Measurements from ENCODE around the gene SHMT2. TPM values are rescaled to one million over a fixed set of nuclear protein-coding genes. Genes with fewer than 3 reads are reported as not detected.

Gene SHMT2
- total RNA-seq, 1 experiment from 2014 or later: 210 TPM

GRCh38 chr12:57235017-57235727 is 5.7 kb downstream of the SHMT2 start:
- CTCF ChIA-PET: no interaction called here
- no peak for ATAC-seq
- Histone ChIP-seq H3K4me2 (ENCODE audit: low read length) (no peak overlapping the region), H4K20me1 (ENCODE audit: low read length) (peaks cover 2% of the 10 kb centered on the region; the same call in 1 of the 2 replicates), H3K36me3 (ENCODE audit: low read depth, low read length) (peaks cover 34% of the 10 kb centered on the region; the same call in 1 of the 2 replicates), H3K4me1 (ENCODE audit: insufficient read depth, low read length) (peaks cover 26% of the 10 kb centered on the region), H3K9me2 (replicated peaks; ENCODE audit: low read length) (no peaks in the 10 kb centered on the region), H3K27ac (ENCODE audit: low read length) (no peak overlapping the region), H3K9me3 (ENCODE audit: low read length) (no peaks in the 10 kb centered on the region), H2AFZ (ENCODE audit: low read length) (no peak overlapping the region), H3K79me2 (ENCODE audit: low read length) (peaks cover 31% of the 10 kb centered on the region), H3K27me3 (ENCODE audit: low read length) (no peaks in the 10 kb centered on the region), H3K4me3 (ENCODE audit: low read length) (no peak overlapping the region), H3F3A (ENCODE audit: low read length, unreplicated experiment) (no peaks in the 10 kb centered on the region), H3K9ac (ENCODE audit: low read length) (no peak overlapping the region)
- intact Hi-C loops (cut with micrococcal nuclease): no loop called here
- TF ChIP-seq EZH2phosphoT487 (IDR thresholded peaks at IDR 0.05; ENCODE audit: borderline replicate concordance, low read length) (no peak), CTCF (conservative IDR thresholded peaks at IDR 0.05; ENCODE audit: low read depth, low read length) (no peak), EZH2 (IDR thresholded peaks at IDR 0.05; ENCODE audit: low read length, unreplicated experiment) (no peak)
- DNase-seq: no peak
- no TSS peak for BruUV-seq (replicated peaks)
- POLR2A ChIA-PET (ENCODE audit: unreplicated experiment): no interaction called here

GRCh38 chr12:57235728-57236131 is 6.2 kb downstream of the SHMT2 start:
- H3K9ac ChIP-seq (ENCODE audit: low read length): no peak overlapping the region
- intact Hi-C loops (cut with micrococcal nuclease): no loop called here
- no peak overlapping the region for H3K27ac ChIP-seq (ENCODE audit: low read length)
- peaks cover 25% of the 10 kb centered on the region for H3K79me2 ChIP-seq (ENCODE audit: low read length)
- no peak overlapping the region for H3K4me3 ChIP-seq (ENCODE audit: low read length)
- H3K4me1 ChIP-seq (ENCODE audit: insufficient read depth, low read length): peaks cover 27% of the 10 kb centered on the region
- ATAC-seq (no peak), DNase-seq (no peak)
- ChIA-PET CTCF (no interaction called here), POLR2A (ENCODE audit: unreplicated experiment) (no interaction called here)
- peaks cover 34% of the 10 kb centered on the region; the same call in 1 of the 2 replicates for H3K36me3 ChIP-seq (ENCODE audit: low read depth, low read length)
- H4K20me1 ChIP-seq (ENCODE audit: low read length): peaks cover under 1% of the 10 kb centered on the region; the same call in 1 of the 2 replicates
- TF ChIP-seq EZH2 (IDR thresholded peaks at IDR 0.05; ENCODE audit: low read length, unreplicated experiment) (no peak), CTCF (conservative IDR thresholded peaks at IDR 0.05; ENCODE audit: low read depth, low read length) (no peak)
- H3K4me2 ChIP-seq (ENCODE audit: low read length): no peak overlapping the region
- BruUV-seq (replicated peaks): no TSS peak
- H3K27me3 ChIP-seq (ENCODE audit: low read length): no peaks in the 10 kb centered on the region
- H2AFZ ChIP-seq (ENCODE audit: low read length): no peak overlapping the region
- no peaks in the 10 kb centered on the region for H3K9me2 ChIP-seq (replicated peaks; ENCODE audit: low read length)
- no peaks in the 10 kb centered on the region for H3F3A ChIP-seq (ENCODE audit: low read length, unreplicated experiment)
- H3K9me3 ChIP-seq (ENCODE audit: low read length): no peaks in the 10 kb centered on the region

GRCh38 chr12:57236201-57236924 is 6.9 kb downstream of the SHMT2 start:
- H3K9me2 ChIP-seq (replicated peaks; ENCODE audit: low read length): no peaks in the 10 kb centered on the region
- H3F3A ChIP-seq (ENCODE audit: low read length, unreplicated experiment): no peaks in the 10 kb centered on the region
- no peak overlapping the region for H3K4me3 ChIP-seq (ENCODE audit: low read length)
- DNase-seq (no peak), ATAC-seq (no peak)
- peaks cover 30% of the 10 kb centered on the region; the same call in 1 of the 2 replicates for H3K36me3 ChIP-seq (ENCODE audit: low read depth, low read length)
- intact Hi-C loops (cut with micrococcal nuclease): no loop called here
- CTCF ChIA-PET: interaction anchor here (0.6 kb wide), 1 partner anchor 23 kb away, joined by 15 read pairs; no protein-coding TSS in a partner anchor
- H4K20me1 ChIP-seq (ENCODE audit: low read length): no peaks in the 10 kb centered on the region; the same call in 1 of the 2 replicates
- H3K4me2 ChIP-seq (ENCODE audit: low read length): no peak overlapping the region
- H3K9me3 ChIP-seq (ENCODE audit: low read length): no peaks in the 10 kb centered on the region
- H3K9ac ChIP-seq (ENCODE audit: low read length): no peak overlapping the region
- TF ChIP-seq CTCF (conservative IDR thresholded peaks at IDR 0.05; ENCODE audit: low read depth, low read length): no peak
- no peak for TF ChIP-seq EZH2 (IDR thresholded peaks at IDR 0.05; ENCODE audit: low read length, unreplicated experiment)
- TF ChIP-seq EZH2phosphoT487 (IDR thresholded peaks at IDR 0.05; ENCODE audit: borderline replicate concordance, low read length): no peak
- peaks cover 2% of the 10 kb centered on the region for H3K27me3 ChIP-seq (ENCODE audit: low read length)
- peaks cover 19% of the 10 kb centered on the region for H3K79me2 ChIP-seq (ENCODE audit: low read length)
- peaks cover 27% of the 10 kb centered on the region for H3K4me1 ChIP-seq (ENCODE audit: insufficient read depth, low read length)
- no peak overlapping the region for H3K27ac ChIP-seq (ENCODE audit: low read length)
- POLR2A ChIA-PET (ENCODE audit: unreplicated experiment): no interaction called here
- H2AFZ ChIP-seq (ENCODE audit: low read length): no peak overlapping the region
- BruUV-seq (replicated peaks): no TSS peak
